Activated CD4-positive, alpha-beta T cell treated with anti-CD3 and anti-CD28 coated beads, Interleukin-2, amount 50 U/mL, for 48 hours (primary cell): ENCODE data around the gene HMX1.

Source experiments
- DNase-seq, 2 experiments: peaks; one replicate each; pipeline ENCODE4 v3.0.0-alpha.2; 2020

Gene HMX1

GRCh38 chr4:8871417-8872401 lies at the start of gene HMX1:
Gene HMX1, minus strand, starts transcription at chr4:8871839. Its CDS starts 225 bp downstream, at chr4:8871614.
- no peak for DNase-seq

GRCh38 chr4:8920969-8921368 lies 49.3 kb upstream of the HMX1 start:
- DNase-seq: no peak

- no peak for DNase-seq
Observed at GRCh38 chr4:8920289-8920965, 48.8 kb upstream of the HMX1 start.

GRCh38 chr4:8919651-8920288 lies 48.1 kb upstream of the HMX1 start:
- DNase-seq: no peak

- peak; percentile 77 to 79 for DNase-seq
Observed at GRCh38 chr4:8917868-8918783, 46.5 kb upstream of the HMX1 start.

GRCh38 chr4:8917321-8917811 lies 45.7 kb upstream of the HMX1 start:
- DNase-seq: no peak

GRCh38 chr4:8916906-8917305 lies 45.3 kb upstream of the HMX1 start:
- no peak for DNase-seq

GRCh38 chr4:8916351-8916885 lies 44.8 kb upstream of the HMX1 start:
- no peak for DNase-seq

- no peak for DNase-seq
Observed at GRCh38 chr4:8915201-8916200, 43.9 kb upstream of the HMX1 start.

- DNase-seq: no peak
Observed at GRCh38 chr4:8914461-8915171, 43.0 kb upstream of the HMX1 start.

- DNase-seq: no peak
Observed at GRCh38 chr4:8913858-8914460, 42.3 kb upstream of the HMX1 start.

GRCh38 chr4:8913121-8913857 lies 41.6 kb upstream of the HMX1 start:
- no peak for DNase-seq

- DNase-seq: no peak
Observed at GRCh38 chr4:8912506-8912905, 40.9 kb upstream of the HMX1 start.

- no peak for DNase-seq
Observed at GRCh38 chr4:8912089-8912455, 40.4 kb upstream of the HMX1 start.

- DNase-seq: no peak
Observed at GRCh38 chr4:8911316-8912088, 39.9 kb upstream of the HMX1 start.

GRCh38 chr4:8910822-8911315 lies 39.2 kb upstream of the HMX1 start:
- no peak for DNase-seq

GRCh38 chr4:8910100-8910821 lies 38.6 kb upstream of the HMX1 start:
- no peak for DNase-seq
